ENCODE measurements around the gene NEBL. TPM values are rescaled to one million over a fixed set of nuclear protein-coding genes. Genes with fewer than 3 reads are reported as not detected.

Gene NEBL
- total RNA-seq, 1 experiment from 2014 or later = 0.66 TPM

GRCh38 chr10:20922033-20922432, 24.9 kb upstream of the NEBL start:
- Histone ChIP-seq H3K4me3 (no peak overlapping the region), H3K4me1 (replicated peaks) (no peaks in the 10 kb centered on the region), H3K36me3 (no peaks in the 10 kb centered on the region), H3K27ac (no peak overlapping the region), H3K27me3 (replicated peaks) (peaks cover 7% of the 10 kb centered on the region; the same call in 1 of the 2 replicates), H3K9me3 (replicated peaks) (no peaks in the 10 kb centered on the region)
- no peak for DNase-seq (ENCODE audit: low read depth in 1 of 2, low spot score in 2 of 2)

DNA sequence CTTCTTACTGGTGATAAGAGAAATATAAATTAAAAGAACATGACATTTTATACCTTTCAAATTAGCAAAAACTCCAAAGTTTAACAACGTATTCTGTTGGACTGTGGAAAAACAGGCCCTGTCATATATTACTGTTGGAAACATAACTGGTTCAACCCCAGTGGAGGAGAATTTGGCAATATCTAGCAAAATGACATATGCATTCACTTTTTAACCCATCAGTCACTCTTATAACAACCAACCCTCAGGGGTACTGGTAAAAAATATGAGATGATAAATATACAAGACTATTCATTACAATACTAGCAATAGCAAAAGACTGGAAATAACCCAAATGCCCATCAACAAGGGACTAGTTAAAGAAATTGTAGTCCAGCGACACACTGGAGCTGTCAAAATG, 22.9 kb upstream of the NEBL start:
- Histone ChIP-seq H3K9me3 (replicated peaks) (no peaks in the 10 kb centered on the region), H3K27ac (no peak overlapping the region), H3K36me3 (no peaks in the 10 kb centered on the region), H3K4me1 (replicated peaks) (no peaks in the 10 kb centered on the region), H3K27me3 (replicated peaks) (0 out of 2 replicates have a peak, but pooled peaks cover 3% of the 10 kb centered on the region), H3K4me3 (no peak overlapping the region)
- no peak for DNase-seq (ENCODE audit: low read depth in 1 of 2, low spot score in 2 of 2)

DNA sequence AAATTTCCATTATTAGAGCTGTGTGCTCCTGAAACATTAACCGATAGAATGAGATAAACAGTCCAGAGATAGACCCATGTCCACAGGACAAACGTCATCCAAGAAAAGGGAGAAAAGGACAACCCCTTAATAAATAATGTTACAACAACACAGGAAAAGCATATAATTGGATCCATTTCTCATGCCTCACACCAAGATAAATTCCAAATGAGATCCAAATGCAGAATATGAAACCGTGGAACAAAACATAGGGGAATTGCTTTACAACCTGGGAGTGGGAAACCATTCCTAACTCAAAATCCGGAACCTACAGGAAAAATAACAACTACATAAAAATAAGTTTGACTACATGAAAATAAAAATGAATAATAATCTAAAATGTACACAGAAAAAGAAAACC, 22.4 kb upstream of the NEBL start:
- H3K27ac ChIP-seq = no peak overlapping the region
- H3K4me1 ChIP-seq (replicated peaks) = no peaks in the 10 kb centered on the region
- 0 out of 2 replicates have a peak, but pooled peaks cover 3% of the 10 kb centered on the region for H3K27me3 ChIP-seq (replicated peaks)
- no peak overlapping the region for H3K4me3 ChIP-seq
- H3K9me3 ChIP-seq (replicated peaks) = no peaks in the 10 kb centered on the region
- no peak for DNase-seq (ENCODE audit: low read depth in 1 of 2, low spot score in 2 of 2)
- H3K36me3 ChIP-seq = no peaks in the 10 kb centered on the region

GRCh38 chr10:20916976-20917375, 19.9 kb upstream of the NEBL start:
- H3K4me3 ChIP-seq = no peak overlapping the region
- no peak for DNase-seq (ENCODE audit: low read depth in 1 of 2, low spot score in 2 of 2)
- no peaks in the 10 kb centered on the region for H3K4me1 ChIP-seq (replicated peaks)
- H3K27me3 ChIP-seq (replicated peaks) = 0 out of 2 replicates have a peak, but pooled peaks cover 3% of the 10 kb centered on the region
- no peaks in the 10 kb centered on the region for H3K9me3 ChIP-seq (replicated peaks)
- H3K27ac ChIP-seq = no peak overlapping the region
- no peaks in the 10 kb centered on the region for H3K36me3 ChIP-seq

DNA sequence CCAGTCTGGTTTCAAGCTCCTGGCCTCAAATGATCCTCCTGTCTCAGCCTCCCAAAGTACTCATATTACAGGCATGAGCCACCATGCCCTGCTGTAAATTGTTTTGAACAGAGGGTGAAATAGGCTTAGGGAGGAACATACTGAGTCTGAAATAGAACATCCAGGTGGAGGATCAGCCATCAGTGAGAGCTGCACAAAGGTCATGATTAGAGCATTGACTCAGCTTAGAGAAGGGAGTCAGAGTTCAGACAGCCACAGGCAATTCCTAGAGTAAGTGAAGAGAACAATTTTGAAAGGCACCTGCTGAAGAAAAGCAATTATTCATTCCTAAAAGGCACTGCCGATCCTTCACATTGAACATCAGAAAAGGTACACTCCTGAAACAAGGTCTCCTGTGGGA, 15.9 kb upstream of the NEBL start:
- H3K9me3 ChIP-seq (replicated peaks) = no peaks in the 10 kb centered on the region
- DNase-seq (ENCODE audit: low read depth in 1 of 2, low spot score in 2 of 2) = no peak
- H3K36me3 ChIP-seq = no peaks in the 10 kb centered on the region
- H3K4me1 ChIP-seq (replicated peaks) = no peaks in the 10 kb centered on the region
- no peak overlapping the region for H3K27ac ChIP-seq
- 0 out of 2 replicates have a peak, but pooled peaks cover 2% of the 10 kb centered on the region for H3K27me3 ChIP-seq (replicated peaks)
- H3K4me3 ChIP-seq = no peak overlapping the region

DNA sequence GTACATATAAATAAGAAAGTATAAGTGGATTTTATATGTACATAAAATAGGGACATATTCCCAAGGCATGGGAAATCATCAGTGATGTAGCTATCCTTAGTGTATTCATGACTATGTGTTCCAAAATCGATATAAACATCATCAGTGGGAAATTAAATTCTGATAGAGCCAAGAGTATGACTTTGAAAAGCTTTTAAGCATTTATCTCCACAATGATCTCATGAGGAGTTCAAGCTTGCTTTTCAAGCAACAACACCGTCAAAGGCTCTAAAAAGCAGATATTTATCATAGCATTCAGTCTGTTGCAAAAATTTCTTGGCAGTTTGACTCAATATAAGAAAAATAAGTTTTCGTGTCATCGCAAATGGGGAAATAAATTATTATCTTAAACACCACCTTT, 14.5 kb upstream of the NEBL start:
- no peak overlapping the region for H3K27ac ChIP-seq
- H3K36me3 ChIP-seq = no peaks in the 10 kb centered on the region
- H3K4me3 ChIP-seq = no peak overlapping the region
- no peaks in the 10 kb centered on the region for H3K4me1 ChIP-seq (replicated peaks)
- H3K9me3 ChIP-seq (replicated peaks) = no peaks in the 10 kb centered on the region
- no peak for DNase-seq (ENCODE audit: low read depth in 1 of 2, low spot score in 2 of 2)
- 0 out of 2 replicates have a peak, but pooled peaks cover 2% of the 10 kb centered on the region for H3K27me3 ChIP-seq (replicated peaks)

DNA sequence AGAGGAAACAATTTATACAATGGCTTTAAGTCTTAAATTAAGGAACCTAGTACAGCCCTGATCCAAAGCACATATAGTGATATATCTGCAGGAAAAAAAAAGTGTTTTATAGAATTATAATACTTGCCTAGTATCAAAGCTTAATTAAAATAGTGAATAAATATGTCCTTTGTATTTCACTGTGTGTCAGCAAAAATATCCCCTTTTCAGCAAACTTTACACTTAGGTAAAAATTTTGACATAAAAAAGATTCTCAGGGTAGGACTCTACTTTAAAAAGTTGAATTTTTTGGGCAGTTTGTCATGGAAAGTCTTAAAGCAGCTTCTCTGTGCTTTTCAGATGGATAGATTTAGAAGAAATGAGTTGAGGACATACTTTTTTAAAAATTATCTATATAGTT, 12.7 kb upstream of the NEBL start:
- H3K27ac ChIP-seq = no peak overlapping the region
- DNase-seq (ENCODE audit: low read depth in 1 of 2, low spot score in 2 of 2) = no peak
- H3K4me1 ChIP-seq (replicated peaks) = no peaks in the 10 kb centered on the region
- no peaks in the 10 kb centered on the region for H3K9me3 ChIP-seq (replicated peaks)
- H3K27me3 ChIP-seq (replicated peaks) = 0 out of 2 replicates have a peak, but pooled peaks cover 2% of the 10 kb centered on the region
- H3K36me3 ChIP-seq = no peaks in the 10 kb centered on the region
- no peak overlapping the region for H3K4me3 ChIP-seq

- H3K4me1 ChIP-seq (replicated peaks) = no peaks in the 10 kb centered on the region
- DNase-seq (ENCODE audit: low read depth in 1 of 2, low spot score in 2 of 2) = no peak
- no peaks in the 10 kb centered on the region for H3K36me3 ChIP-seq
- 0 out of 2 replicates have a peak, but pooled peaks cover 2% of the 10 kb centered on the region for H3K27me3 ChIP-seq (replicated peaks)
- H3K27ac ChIP-seq = no peak overlapping the region
- H3K4me3 ChIP-seq = no peak overlapping the region
- no peaks in the 10 kb centered on the region for H3K9me3 ChIP-seq (replicated peaks)
Observed at GRCh38 chr10:20908391-20908790, 11.3 kb upstream of the NEBL start.

- Histone ChIP-seq H3K27me3 (replicated peaks) (no peaks in the 10 kb centered on the region), H3K9me3 (replicated peaks) (no peaks in the 10 kb centered on the region), H3K4me1 (replicated peaks) (no peaks in the 10 kb centered on the region), H3K4me3 (no peak overlapping the region), H3K36me3 (no peaks in the 10 kb centered on the region), H3K27ac (no peak overlapping the region)
- no peak for DNase-seq (ENCODE audit: low read depth in 1 of 2, low spot score in 2 of 2)
Observed at GRCh38 chr10:20903635-20904390, 6.7 kb upstream of the NEBL start.

DNA sequence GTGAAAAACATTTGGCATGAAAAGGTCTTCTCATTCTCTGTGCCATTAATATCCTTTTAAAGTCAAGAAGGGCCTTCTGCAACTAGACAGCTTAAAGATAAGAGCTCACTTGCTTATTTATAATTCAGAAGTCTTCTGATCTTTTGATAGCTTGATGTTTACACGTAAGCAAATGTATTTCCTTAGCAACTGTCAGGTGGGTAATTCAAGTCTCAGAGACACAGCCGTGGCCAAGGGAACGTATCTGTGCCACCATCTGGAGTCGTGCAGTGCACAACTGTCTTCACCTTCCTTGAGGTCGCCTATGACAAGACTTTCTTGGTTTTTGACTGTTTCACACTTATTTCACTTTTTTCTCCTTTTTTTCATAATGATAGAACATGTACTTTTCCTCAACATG, 4.0 kb upstream of the NEBL start:
- DNase-seq (ENCODE audit: low read depth in 1 of 2, low spot score in 2 of 2) = no peak
- Histone ChIP-seq H3K27me3 (replicated peaks) (no peaks in the 10 kb centered on the region), H3K4me1 (replicated peaks) (no peaks in the 10 kb centered on the region), H3K9me3 (replicated peaks) (no peaks in the 10 kb centered on the region), H3K36me3 (no peaks in the 10 kb centered on the region), H3K4me3 (no peak overlapping the region), H3K27ac (no peak overlapping the region)

- Histone ChIP-seq H3K27ac (no peak overlapping the region), H3K36me3 (no peaks in the 10 kb centered on the region), H3K27me3 (replicated peaks) (no peaks in the 10 kb centered on the region), H3K4me1 (replicated peaks) (no peaks in the 10 kb centered on the region), H3K4me3 (no peak overlapping the region), H3K9me3 (replicated peaks) (no peaks in the 10 kb centered on the region)
- no peak for DNase-seq (ENCODE audit: low read depth in 1 of 2, low spot score in 2 of 2)
Observed at GRCh38 chr10:20898866-20899535, 1.9 kb upstream of the NEBL start.

- no peak overlapping the region for H3K27ac ChIP-seq
- no peak for DNase-seq (ENCODE audit: low read depth in 1 of 2, low spot score in 2 of 2)
- no peaks in the 10 kb centered on the region for H3K9me3 ChIP-seq (replicated peaks)
- no peaks in the 10 kb centered on the region for H3K4me1 ChIP-seq (replicated peaks)
- H3K36me3 ChIP-seq = no peaks in the 10 kb centered on the region
- no peaks in the 10 kb centered on the region for H3K27me3 ChIP-seq (replicated peaks)
- no peak overlapping the region for H3K4me3 ChIP-seq
Observed at GRCh38 chr10:20893297-20893696, 3.8 kb downstream of the NEBL start.

DNA sequence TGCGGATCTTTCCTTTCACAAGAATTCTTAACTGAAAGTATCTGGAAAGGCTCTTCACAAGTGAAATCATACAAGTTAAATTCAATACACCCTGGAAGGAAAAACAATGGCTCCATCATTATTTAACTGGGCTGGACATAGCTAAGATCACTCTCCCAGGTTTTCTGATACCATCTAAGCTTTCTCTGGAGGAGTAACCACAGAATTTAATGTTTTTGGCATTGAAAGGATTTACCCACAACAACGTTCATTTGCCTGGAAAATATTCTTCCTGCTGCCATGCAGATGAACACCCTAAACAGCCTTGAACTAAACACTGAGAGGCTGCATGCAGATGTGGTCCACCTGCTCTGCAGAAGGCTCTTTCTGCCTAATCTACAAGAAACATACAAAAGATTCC, 4.3 kb downstream of the NEBL start:
- Histone ChIP-seq H3K36me3 (no peaks in the 10 kb centered on the region), H3K9me3 (replicated peaks) (no peaks in the 10 kb centered on the region), H3K27ac (no peak overlapping the region), H3K4me3 (no peak overlapping the region), H3K4me1 (replicated peaks) (no peaks in the 10 kb centered on the region), H3K27me3 (replicated peaks) (no peaks in the 10 kb centered on the region)
- no peak for DNase-seq (ENCODE audit: low read depth in 1 of 2, low spot score in 2 of 2)

GRCh38 chr10:20892011-20892585, 5.0 kb downstream of the NEBL start:
- H3K27ac ChIP-seq = no peak overlapping the region
- no peaks in the 10 kb centered on the region for H3K4me1 ChIP-seq (replicated peaks)
- H3K4me3 ChIP-seq = no peak overlapping the region
- no peak for DNase-seq (ENCODE audit: low read depth in 1 of 2, low spot score in 2 of 2)
- no peaks in the 10 kb centered on the region for H3K36me3 ChIP-seq
- H3K27me3 ChIP-seq (replicated peaks) = no peaks in the 10 kb centered on the region
- H3K9me3 ChIP-seq (replicated peaks) = no peaks in the 10 kb centered on the region
